Tibial artery (tissue), 4 donors: ENCODE data around the gene NISCH.

Experiments used
- DNase-seq, 2 donors: peaks; one replicate each; pipeline ENCODE4 v3.0.0-alpha.2; 2019
- H3K27ac ChIP-seq, 2 donors: fragments of 200-600 bp; sonication (generic) in 1 of 2; 1 replicate in 1 of 2; 2 replicates in 1 of 2; pipeline ENCODE4 v1.5.1; 2018 to 2019; ENCODE audit warnings: mild to moderate bottlenecking in 1 of 2
- H3K27me3 ChIP-seq, 2 donors: fragments of 200-600 bp; sonication (generic) in 1 of 2; one replicate each; pipeline versions ENCODE4 v1.5.1 to v1.6.0; 2016 to 2019
- H3K36me3 ChIP-seq, 3 donors: fragments of 200-600 bp; sonication (generic) in 2 of 3; one replicate each; pipeline ENCODE4 v1.5.1; 2016 to 2019; ENCODE audit warnings: mild to moderate bottlenecking in 2 of 3
- H3K4me1 ChIP-seq, 4 donors: fragments of 200-600 bp; sonication (generic) in 2 of 4; 1 replicate in 3 of 4; 2 replicates in 1 of 4; pipeline ENCODE4 v1.5.1; 2016 to 2019
- H3K4me3 ChIP-seq, 2 donors: fragments of 200-600 bp; sonication (generic) in 1 of 2; 1 replicate in 1 of 2; 2 replicates in 1 of 2; pipeline ENCODE4 v1.5.1; 2018 to 2019; ENCODE audit warnings: mild to moderate bottlenecking in 2 of 2
- H3K9me3 ChIP-seq, 3 donors: fragments of 200-600 bp; sonication (generic) in 1 of 3; one replicate each; pipeline ENCODE4 v1.5.1; 2016 to 2019
- CTCF ChIP-seq, 2 experiments: fragments of 200-600 bp in 1 of 2; fragments of 450-650 bp in 1 of 2; IDR thresholded peaks; one replicate each; pipeline ENCODE4 v1.5.1; 2017 to 2019; ENCODE audit warnings: antibody characterized with exemption in 2 of 2, mild to moderate bottlenecking in 1 of 2, moderate library complexity in 1 of 2
- intact Hi-C: fragments of 100-400 bp; cut with DNase I; formaldehyde crosslinking; loops from one replicate; pipeline ENCODE4 v1.15.0; 2023; ENCODE audit warnings: low total_unique reads

The NISCH gene

GRCh38 chr3:52483577-52484381, 28.4 kb downstream of the NISCH start:
- no peak for TF ChIP-seq CTCF (IDR thresholded peaks at IDR 0.05)
- DNase-seq = no peak
- no peaks in the 10 kb centered on the region for H3K9me3 ChIP-seq
- intact Hi-C loops = no loop called here
- H3K4me1 ChIP-seq = peaks cover 0 to 5% (median 0%) of the 10 kb centered on the region in 4 donors
- peaks cover 79 to 100% (median 94%) of the 10 kb centered on the region in 3 donors for H3K36me3 ChIP-seq
- peak overlapping the region in 1 of 2 donors; percentile 28 for H3K27ac ChIP-seq
- H3K27me3 ChIP-seq = no peaks in the 10 kb centered on the region
- no peak overlapping the region for H3K4me3 ChIP-seq

GRCh38 chr3:52484680-52485461, 29.5 kb downstream of the NISCH start:
- Histone ChIP-seq H3K36me3 (peaks cover 79 to 100% (median 94%) of the 10 kb centered on the region in 3 donors), H3K4me3 (no peak overlapping the region), H3K9me3 (no peaks in the 10 kb centered on the region), H3K27ac (peak overlapping the region in 1 of 2 donors; percentile 28), H3K4me1 (peaks cover 0 to 5% (median 0%) of the 10 kb centered on the region in 4 donors), H3K27me3 (no peaks in the 10 kb centered on the region)
- intact Hi-C loops = no loop called here
- DNase-seq = no peak
- no peak for TF ChIP-seq CTCF (IDR thresholded peaks at IDR 0.05)

- intact Hi-C loops = no loop called here
- Histone ChIP-seq H3K27ac (no peak overlapping the region), H3K36me3 (peaks cover 81 to 100% (median 94%) of the 10 kb centered on the region in 3 donors), H3K4me1 (peaks cover 0 to 13% (median 0%) of the 10 kb centered on the region in 4 donors), H3K4me3 (no peak overlapping the region), H3K27me3 (no peaks in the 10 kb centered on the region), H3K9me3 (no peaks in the 10 kb centered on the region)
- TF ChIP-seq CTCF (IDR thresholded peaks at IDR 0.05) = no peak
- DNase-seq = no peak
Observed at GRCh38 chr3:52487050-52487787, 31.8 kb downstream of the NISCH start.

- intact Hi-C loops = no loop called here
- no peaks in the 10 kb centered on the region for H3K27me3 ChIP-seq
- peaks cover 80 to 100% (median 94%) of the 10 kb centered on the region in 3 donors for H3K36me3 ChIP-seq
- DNase-seq = no peak
- H3K4me1 ChIP-seq = peaks cover 0 to 13% (median 0%) of the 10 kb centered on the region in 4 donors
- TF ChIP-seq CTCF (IDR thresholded peaks at IDR 0.05) = no peak
- no peak overlapping the region for H3K4me3 ChIP-seq
- H3K9me3 ChIP-seq = no peaks in the 10 kb centered on the region
- H3K27ac ChIP-seq = no peak overlapping the region
Observed at GRCh38 chr3:52487788-52488691, 32.6 kb downstream of the NISCH start.
